Neural cell (in vitro differentiated cells): ENCODE measurements around the gene UBAP2L.

ENCODE experiments used
- EP300 ChIP-seq: fragments of 450-650 bp; conservative IDR thresholded peaks from 2 replicates; pipeline ENCODE4 v1.6.1; 2014; ENCODE audit warnings: antibody characterized with exemption, mild to moderate bottlenecking, moderate library complexity; ENCODE audit not compliant: poor library complexity, severe bottlenecking
- EZH2 ChIP-seq: fragments of 200-600, 300-800 bp; shearing (Covaris generic), sonication (generic); IDR thresholded peaks from 2 replicates; pipeline ENCODE4 v1.6.1; 2014; ENCODE audit warnings: antibody characterized with exemption, low read length, borderline replicate concordance, mild to moderate bottlenecking; ENCODE audit not compliant: insufficient read depth, poor library complexity, severe bottlenecking
- MXI1 ChIP-seq: fragments of 450-650 bp; conservative IDR thresholded peaks from 2 replicates; pipeline ENCODE4 v1.6.1; 2014; ENCODE audit warnings: antibody characterized with exemption, mild to moderate bottlenecking; ENCODE audit not compliant: poor library complexity, severe bottlenecking
- POLR2AphosphoS5 ChIP-seq: IDR thresholded peaks from 2 replicates; pipeline ENCODE4 v1.6.1; 2012
- TF ChIP-seq, protein P1 (sequence below): fragments of 450-650 bp; IDR thresholded peaks from 2 replicates; pipeline ENCODE4 v1.5.1; 2014; ENCODE audit warnings: antibody characterized with exemption, mild to moderate bottlenecking, moderate library complexity; ENCODE audit not compliant: poor library complexity, severe bottlenecking
- TF ChIP-seq, protein P2 (sequence below): IDR thresholded peaks from 2 replicates; pipeline ENCODE4 v1.6.1; 2012; ENCODE audit warnings: borderline replicate concordance

DNA sequence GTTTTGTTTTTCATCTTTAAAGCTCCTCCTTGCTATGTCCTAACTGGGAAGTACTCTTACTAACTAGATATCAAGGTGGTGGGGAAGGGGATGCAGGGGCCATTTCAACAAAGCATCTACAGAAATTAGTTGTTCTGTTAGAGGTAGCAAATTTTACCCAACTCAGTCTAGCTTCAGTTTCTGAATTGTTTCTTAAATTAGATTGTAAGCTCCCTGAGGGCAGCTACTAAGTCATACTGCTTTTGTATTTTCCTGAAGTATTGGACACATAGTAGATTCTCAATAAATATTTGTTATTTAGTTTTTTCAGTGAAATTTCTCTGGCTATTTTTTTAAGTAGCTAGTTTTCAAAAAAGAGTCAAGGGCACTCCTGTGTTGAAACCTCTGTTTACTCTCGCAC, 1.8 kb downstream of the UBAP2L start:
- TF ChIP-seq, protein P1, sequence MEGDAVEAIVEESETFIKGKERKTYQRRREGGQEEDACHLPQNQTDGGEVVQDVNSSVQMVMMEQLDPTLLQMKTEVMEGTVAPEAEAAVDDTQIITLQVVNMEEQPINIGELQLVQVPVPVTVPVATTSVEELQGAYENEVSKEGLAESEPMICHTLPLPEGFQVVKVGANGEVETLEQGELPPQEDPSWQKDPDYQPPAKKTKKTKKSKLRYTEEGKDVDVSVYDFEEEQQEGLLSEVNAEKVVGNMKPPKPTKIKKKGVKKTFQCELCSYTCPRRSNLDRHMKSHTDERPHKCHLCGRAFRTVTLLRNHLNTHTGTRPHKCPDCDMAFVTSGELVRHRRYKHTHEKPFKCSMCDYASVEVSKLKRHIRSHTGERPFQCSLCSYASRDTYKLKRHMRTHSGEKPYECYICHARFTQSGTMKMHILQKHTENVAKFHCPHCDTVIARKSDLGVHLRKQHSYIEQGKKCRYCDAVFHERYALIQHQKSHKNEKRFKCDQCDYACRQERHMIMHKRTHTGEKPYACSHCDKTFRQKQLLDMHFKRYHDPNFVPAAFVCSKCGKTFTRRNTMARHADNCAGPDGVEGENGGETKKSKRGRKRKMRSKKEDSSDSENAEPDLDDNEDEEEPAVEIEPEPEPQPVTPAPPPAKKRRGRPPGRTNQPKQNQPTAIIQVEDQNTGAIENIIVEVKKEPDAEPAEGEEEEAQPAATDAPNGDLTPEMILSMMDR: no peak
- TF ChIP-seq, protein P2, sequence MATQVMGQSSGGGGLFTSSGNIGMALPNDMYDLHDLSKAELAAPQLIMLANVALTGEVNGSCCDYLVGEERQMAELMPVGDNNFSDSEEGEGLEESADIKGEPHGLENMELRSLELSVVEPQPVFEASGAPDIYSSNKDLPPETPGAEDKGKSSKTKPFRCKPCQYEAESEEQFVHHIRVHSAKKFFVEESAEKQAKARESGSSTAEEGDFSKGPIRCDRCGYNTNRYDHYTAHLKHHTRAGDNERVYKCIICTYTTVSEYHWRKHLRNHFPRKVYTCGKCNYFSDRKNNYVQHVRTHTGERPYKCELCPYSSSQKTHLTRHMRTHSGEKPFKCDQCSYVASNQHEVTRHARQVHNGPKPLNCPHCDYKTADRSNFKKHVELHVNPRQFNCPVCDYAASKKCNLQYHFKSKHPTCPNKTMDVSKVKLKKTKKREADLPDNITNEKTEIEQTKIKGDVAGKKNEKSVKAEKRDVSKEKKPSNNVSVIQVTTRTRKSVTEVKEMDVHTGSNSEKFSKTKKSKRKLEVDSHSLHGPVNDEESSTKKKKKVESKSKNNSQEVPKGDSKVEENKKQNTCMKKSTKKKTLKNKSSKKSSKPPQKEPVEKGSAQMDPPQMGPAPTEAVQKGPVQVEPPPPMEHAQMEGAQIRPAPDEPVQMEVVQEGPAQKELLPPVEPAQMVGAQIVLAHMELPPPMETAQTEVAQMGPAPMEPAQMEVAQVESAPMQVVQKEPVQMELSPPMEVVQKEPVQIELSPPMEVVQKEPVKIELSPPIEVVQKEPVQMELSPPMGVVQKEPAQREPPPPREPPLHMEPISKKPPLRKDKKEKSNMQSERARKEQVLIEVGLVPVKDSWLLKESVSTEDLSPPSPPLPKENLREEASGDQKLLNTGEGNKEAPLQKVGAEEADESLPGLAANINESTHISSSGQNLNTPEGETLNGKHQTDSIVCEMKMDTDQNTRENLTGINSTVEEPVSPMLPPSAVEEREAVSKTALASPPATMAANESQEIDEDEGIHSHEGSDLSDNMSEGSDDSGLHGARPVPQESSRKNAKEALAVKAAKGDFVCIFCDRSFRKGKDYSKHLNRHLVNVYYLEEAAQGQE: no peak
- TF ChIP-seq EZH2 (no peak), MXI1 (no peak), POLR2AphosphoS5 (no peak), EP300 (no peak)
